GM19043 (cell line): ENCODE data around the gene VWA5B1.
"Not testable (repeated sequence)": the region's sequence is repeated elsewhere in the genome, so short reads cannot be mapped to it uniquely, and the experiment has no call there.

ENCODE experiments used
- ATAC-seq: cut with Tn5 transposase; IDR thresholded peaks from one replicate; pipeline ENCODE4 v1.9.1; 2021; ENCODE audit warnings: low read depth; ENCODE audit not compliant: unreplicated experiment

The VWA5B1 gene

GRCh38 chr1:20280341-20280740 is 10.3 kb upstream of the VWA5B1 start:
- no peak for ATAC-seq

GRCh38 chr1:20280906-20281305 is 9.8 kb upstream of the VWA5B1 start:
- no peak for ATAC-seq

GRCh38 chr1:20281801-20282200 is 8.9 kb upstream of the VWA5B1 start:
- no peak for ATAC-seq

- no peak for ATAC-seq
These were observed 8.1 kb upstream of the VWA5B1 start for GRCh38 chr1:20282533-20282932.

- ATAC-seq: no peak
These were observed 6.6 kb upstream of the VWA5B1 start for GRCh38 chr1:20284046-20284445.

GRCh38 chr1:20284625-20285024 is 6.0 kb upstream of the VWA5B1 start:
- no peak for ATAC-seq

- no peak for ATAC-seq
These were observed 5.2 kb upstream of the VWA5B1 start for GRCh38 chr1:20285510-20285909.

GRCh38 chr1:20287696-20288095 is 3.0 kb upstream of the VWA5B1 start:
- not testable (repeated sequence) for ATAC-seq

GRCh38 chr1:20291645-20292084 is 990 bp downstream of the VWA5B1 start:
- no peak for ATAC-seq

GRCh38 chr1:20298626-20299025 is 8.0 kb downstream of the VWA5B1 start:
- no peak for ATAC-seq

- ATAC-seq: no peak
These were observed 10.9 kb downstream of the VWA5B1 start for GRCh38 chr1:20301463-20302107.

GRCh38 chr1:20302108-20302471 is 11.4 kb downstream of the VWA5B1 start:
- ATAC-seq: no peak

- no peak for ATAC-seq
These were observed 16.4 kb downstream of the VWA5B1 start for GRCh38 chr1:20307026-20307425.

- ATAC-seq: no peak
These were observed 17.9 kb downstream of the VWA5B1 start for GRCh38 chr1:20308569-20308968.

- no peak for ATAC-seq
These were observed 20.6 kb downstream of the VWA5B1 start for GRCh38 chr1:20311289-20311688.

- no peak for ATAC-seq
These were observed 21.6 kb downstream of the VWA5B1 start for GRCh38 chr1:20312310-20312709.

GRCh38 chr1:20312818-20313217 is 22.1 kb downstream of the VWA5B1 start:
- no peak for ATAC-seq

GRCh38 chr1:20317471-20317870 is 26.8 kb downstream of the VWA5B1 start:
- no peak for ATAC-seq

- ATAC-seq: no peak
These were observed 27.8 kb downstream of the VWA5B1 start for GRCh38 chr1:20318521-20318920.

GRCh38 chr1:20318971-20319370 is 28.3 kb downstream of the VWA5B1 start:
- no peak for ATAC-seq

GRCh38 chr1:20319456-20320220 is 29.0 kb downstream of the VWA5B1 start:
- no peak for ATAC-seq

GRCh38 chr1:20320704-20321103 is 30.0 kb downstream of the VWA5B1 start:
- no peak for ATAC-seq
